HG03095 (cell line): Measurements from ENCODE around the gene LPIN1.

Experiments used
- ATAC-seq: cut with Tn5 transposase; IDR thresholded peaks from one replicate; pipeline ENCODE4 v1.9.1; 2021; ENCODE audit warnings: moderate library complexity; ENCODE audit not compliant: unreplicated experiment

The LPIN1 gene

GRCh38 chr2:11761259-11761658 lies 14.8 kb downstream of the LPIN1 start:
- no peak for ATAC-seq

DNA sequence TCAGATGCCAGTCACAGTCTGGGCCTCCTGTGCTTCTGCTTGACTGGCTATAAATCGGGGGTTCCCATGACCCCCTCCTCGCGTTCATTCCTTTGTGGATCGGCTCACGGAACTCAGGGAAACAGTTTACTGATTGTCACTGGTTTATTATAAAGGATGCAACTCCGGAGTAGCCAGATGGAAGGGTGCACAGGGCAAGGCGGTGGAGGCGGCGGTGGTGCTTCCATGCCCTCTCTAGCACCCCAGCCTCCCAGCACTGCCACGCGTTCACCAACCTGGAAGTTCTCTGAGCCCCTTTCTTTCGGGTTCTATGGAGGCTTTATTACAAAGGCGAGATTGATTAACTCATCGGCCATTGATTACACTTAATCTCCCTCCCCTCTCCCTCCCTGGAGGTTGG lies 15.6 kb downstream of the LPIN1 start:
- no peak for ATAC-seq

- no peak for ATAC-seq
These were observed 16.5 kb downstream of the LPIN1 start for GRCh38 chr2:11762799-11763461.

- ATAC-seq, result no peak
These were observed 17.9 kb downstream of the LPIN1 start for GRCh38 chr2:11764359-11764758.

DNA sequence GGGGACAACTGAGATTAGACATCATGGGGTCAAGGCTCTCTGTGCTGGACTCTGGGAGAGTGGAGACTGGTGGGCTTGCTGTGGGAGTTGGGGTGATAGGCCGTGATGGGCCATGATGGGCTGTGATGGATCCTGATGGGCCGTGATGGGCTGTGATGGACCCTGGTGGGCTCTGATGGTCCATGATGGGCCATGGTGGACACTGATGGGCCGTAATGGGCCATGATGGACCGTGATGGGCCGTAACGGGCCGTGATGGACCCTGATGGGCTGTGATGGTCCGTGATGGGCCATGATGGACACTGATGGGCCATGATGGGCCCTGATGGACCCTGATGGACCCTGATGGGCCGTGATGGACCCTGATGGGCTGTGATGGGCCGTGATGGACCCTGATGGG lies 18.5 kb downstream of the LPIN1 start:
- no peak for ATAC-seq

DNA sequence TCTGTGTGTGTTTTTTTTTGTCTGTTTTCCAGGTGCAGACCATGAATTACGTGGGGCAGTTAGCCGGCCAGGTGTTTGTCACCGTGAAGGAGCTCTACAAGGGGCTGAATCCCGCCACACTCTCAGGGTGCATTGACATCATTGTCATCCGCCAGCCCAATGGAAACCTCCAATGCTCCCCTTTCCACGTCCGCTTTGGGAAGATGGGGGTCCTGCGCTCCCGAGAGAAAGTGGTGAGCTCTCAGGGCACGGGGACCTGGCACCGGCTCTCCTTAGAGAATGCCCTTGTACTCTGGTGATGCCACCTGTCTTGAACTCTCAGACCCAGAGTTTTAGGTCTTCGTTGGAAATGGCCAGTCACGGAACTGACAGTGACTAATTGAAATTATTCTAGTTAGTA lies 19.1 kb downstream of the LPIN1 start:
- no peak for ATAC-seq

DNA sequence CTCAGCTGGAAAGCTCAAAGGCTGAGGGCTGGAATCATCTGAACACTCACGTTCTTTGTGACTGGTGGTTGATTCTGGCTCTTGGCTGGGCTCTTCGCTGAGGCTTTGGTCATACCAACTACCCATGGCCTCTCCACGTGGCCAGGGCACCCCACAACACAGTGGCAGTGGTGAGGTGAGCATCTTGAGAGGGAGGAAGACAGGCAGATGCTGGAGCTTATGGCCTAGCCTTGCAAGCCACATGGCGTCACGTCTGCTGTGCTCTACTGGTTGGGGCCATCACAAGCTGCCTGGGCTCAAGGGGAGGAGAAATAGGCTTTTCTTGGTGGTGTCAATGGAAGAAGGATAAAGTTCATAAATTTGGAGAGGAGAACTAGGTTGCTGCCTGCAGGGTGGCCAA lies 19.6 kb downstream of the LPIN1 start:
- no peak for ATAC-seq

DNA sequence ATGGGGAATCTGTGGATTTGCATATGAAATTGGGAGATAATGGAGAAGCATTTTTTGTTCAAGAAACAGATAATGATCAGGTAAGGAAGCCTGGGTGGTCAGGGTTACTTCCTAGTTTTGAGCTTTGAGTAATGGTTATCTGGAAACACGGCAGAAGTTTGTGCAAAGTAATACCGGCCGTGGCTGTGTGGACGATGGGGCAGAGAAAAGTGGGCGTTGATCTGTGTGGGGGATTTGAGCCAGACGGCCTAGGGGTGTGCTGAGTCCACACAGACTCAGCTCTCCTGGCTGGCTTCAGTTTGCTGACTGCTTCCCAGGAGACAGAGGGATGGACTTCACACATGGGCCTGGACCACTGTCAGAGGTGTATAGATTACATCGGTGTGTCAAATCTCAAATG lies 21.3 kb downstream of the LPIN1 start:
- no peak for ATAC-seq

GRCh38 chr2:11768946-11769345 lies 22.5 kb downstream of the LPIN1 start:
- no peak for ATAC-seq

- ATAC-seq, result no peak
These were observed 23.1 kb downstream of the LPIN1 start for GRCh38 chr2:11769516-11769915.

- ATAC-seq, result no peak
These were observed 24.2 kb downstream of the LPIN1 start for GRCh38 chr2:11770531-11771188.

DNA sequence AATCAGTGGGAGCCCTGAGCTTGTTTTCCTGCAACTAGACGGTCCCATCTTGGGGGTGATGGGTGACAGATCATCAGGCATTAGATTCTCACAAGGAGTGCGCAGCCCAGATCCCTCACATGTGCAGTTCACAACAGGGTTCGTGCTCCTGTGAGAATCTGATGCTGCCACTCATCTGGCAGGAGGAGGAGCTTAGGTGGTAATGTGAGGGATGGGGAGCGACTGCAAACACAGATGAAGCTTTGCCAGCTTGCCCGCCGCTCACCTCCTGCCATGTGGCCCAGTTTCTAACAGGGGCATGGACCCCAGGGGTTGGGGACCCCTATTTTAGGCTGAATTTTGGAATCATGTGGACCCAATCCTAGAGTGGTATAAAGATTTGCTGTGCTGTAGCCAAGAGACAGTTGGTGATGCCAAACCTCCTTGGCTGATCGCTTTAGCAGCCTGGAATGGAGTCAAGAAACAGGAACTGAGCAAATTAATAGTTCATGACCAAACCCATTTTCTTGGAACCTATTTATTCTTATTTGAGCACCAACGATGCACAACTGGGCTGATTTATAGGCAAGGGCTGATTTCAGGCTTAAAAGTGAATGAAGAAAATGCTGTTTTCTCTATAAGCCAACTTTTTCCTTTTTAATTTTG lies 25.7 kb downstream of the LPIN1 start:
- no peak for ATAC-seq

DNA sequence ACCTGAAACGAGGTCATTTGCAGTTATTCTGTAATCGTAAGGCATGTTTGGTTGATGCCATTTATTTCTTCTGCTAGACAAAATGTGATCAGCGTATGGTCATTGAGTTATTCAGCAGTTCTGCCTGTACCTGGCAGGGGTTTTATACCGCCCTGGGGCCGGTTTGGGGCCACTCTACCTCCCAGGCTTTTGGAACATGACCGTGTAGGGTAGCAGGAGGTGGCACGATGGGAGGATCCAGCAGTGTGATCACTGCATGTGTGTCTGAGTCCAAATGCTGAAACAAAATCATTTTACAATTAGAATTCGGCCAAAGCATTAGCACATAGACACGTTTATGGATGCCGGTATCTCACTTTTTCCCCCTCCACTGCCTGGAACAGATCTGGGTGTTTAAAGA lies 26.7 kb downstream of the LPIN1 start:
- ATAC-seq, result no peak

GRCh38 chr2:11773747-11774525 lies 27.5 kb downstream of the LPIN1 start:
- ATAC-seq, result no peak

- ATAC-seq, result no peak
These were observed 28.2 kb downstream of the LPIN1 start for GRCh38 chr2:11774600-11774999.

GRCh38 chr2:11775384-11775783 lies 29.0 kb downstream of the LPIN1 start:
- ATAC-seq, result peak; percentile 80

- ATAC-seq, result no peak
These were observed 30.8 kb downstream of the LPIN1 start for GRCh38 chr2:11777066-11777782.

GRCh38 chr2:11777886-11778415 lies 31.5 kb downstream of the LPIN1 start:
- no peak for ATAC-seq

GRCh38 chr2:11778416-11778815 lies 32.0 kb downstream of the LPIN1 start:
- ATAC-seq, result no peak

DNA sequence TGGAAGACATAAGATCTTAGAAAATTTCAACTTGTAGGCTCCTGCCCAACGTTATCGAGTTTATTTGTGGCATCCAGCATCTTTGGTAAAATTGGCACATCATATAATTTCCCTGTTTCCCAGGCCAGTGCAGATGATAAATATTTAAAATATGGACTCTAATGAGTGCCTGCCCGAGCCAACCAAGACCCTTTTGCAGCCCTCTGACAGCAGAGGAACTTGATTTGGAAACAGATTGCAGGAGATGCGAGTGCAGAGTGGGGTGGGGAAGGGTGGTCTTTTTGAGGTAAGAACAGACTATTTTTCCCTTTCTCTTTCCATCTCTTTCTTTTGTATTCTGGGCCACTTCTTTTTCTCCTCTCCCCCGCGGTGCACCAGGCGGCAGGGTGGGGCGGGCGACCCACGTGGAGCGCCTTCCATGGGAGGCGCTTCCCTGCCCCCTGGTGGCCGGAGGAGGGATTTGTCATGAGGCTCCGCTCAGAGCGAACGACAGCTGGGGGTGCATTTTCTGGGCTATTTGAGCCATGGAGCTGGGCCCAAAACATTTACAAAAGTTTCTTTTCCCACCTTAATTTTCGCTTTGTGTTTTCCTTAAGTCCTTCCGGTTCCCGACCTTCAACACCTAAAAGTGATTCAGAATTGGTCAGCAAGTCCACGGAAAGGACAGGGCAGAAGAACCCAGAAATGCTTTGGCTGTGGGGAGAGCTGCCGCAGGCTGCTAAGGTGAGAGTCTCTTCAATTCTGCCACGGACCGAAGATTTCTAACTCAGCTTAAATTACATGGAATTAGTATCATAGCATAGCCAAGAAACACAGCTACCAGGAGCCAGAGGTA lies 32.7 kb downstream of the LPIN1 start:
- peak; percentile 81 for ATAC-seq
